Effector memory CD4-positive, alpha-beta T cell (primary cell): ENCODE results near the gene PPP6R1.

ENCODE experiments used
- DNase-seq, 3 donors: peaks; one replicate each; pipeline ENCODE4 v3.0.0-alpha.2; 2020
- H3K27ac ChIP-seq: 2 replicates; pipeline ENCODE4 v1.7.0; 2013; ENCODE audit warnings: mild to moderate bottlenecking, low read length, moderate library complexity; ENCODE audit not compliant: insufficient read depth, poor library complexity, severe bottlenecking
- H3K27me3 ChIP-seq: replicated peaks from 2 replicates; pipeline ENCODE4 v1.7.0; 2013; ENCODE audit warnings: mild to moderate bottlenecking, low read length; ENCODE audit not compliant: insufficient read depth, control insufficient read depth, poor library complexity, severe bottlenecking
- H3K36me3 ChIP-seq: 2 replicates; pipeline ENCODE4 v1.7.0; 2013; ENCODE audit warnings: mild to moderate bottlenecking, low read length, moderate library complexity; ENCODE audit not compliant: control insufficient read depth, insufficient read depth
- H3K4me1 ChIP-seq: 2 replicates; pipeline ENCODE4 v1.7.0; 2013; ENCODE audit warnings: low read length, mild to moderate bottlenecking; ENCODE audit not compliant: control insufficient read depth, insufficient read depth, poor library complexity, severe bottlenecking
- H3K4me3 ChIP-seq: 2 replicates; pipeline ENCODE4 v1.7.0; 2013; ENCODE audit warnings: low read length, low read depth, mild to moderate bottlenecking; ENCODE audit not compliant: insufficient read depth, poor library complexity, severe bottlenecking
- H3K9me3 ChIP-seq: 2 replicates; pipeline ENCODE4 v1.7.0; 2013; ENCODE audit warnings: mild to moderate bottlenecking, low read length, moderate library complexity; ENCODE audit not compliant: control insufficient read depth

The PPP6R1 gene

GRCh38 chr19:55272142-55272541 lies 13.3 kb upstream of the PPP6R1 start:
- no peak for DNase-seq
- Histone ChIP-seq H3K4me3 (no peak overlapping the region), H3K27ac (no peak overlapping the region), H3K36me3 (peaks cover 23% of the 10 kb centered on the region), H3K9me3 (no peaks in the 10 kb centered on the region), H3K27me3 (no peaks in the 10 kb centered on the region), H3K4me1 (no peaks in the 10 kb centered on the region)

GRCh38 chr19:55270172-55270942 lies 11.5 kb upstream of the PPP6R1 start:
- DNase-seq, result no peak
- Histone ChIP-seq H3K36me3 (peaks cover 13% of the 10 kb centered on the region), H3K4me3 (no peak overlapping the region), H3K4me1 (no peaks in the 10 kb centered on the region), H3K9me3 (no peaks in the 10 kb centered on the region), H3K27ac (no peak overlapping the region), H3K27me3 (no peaks in the 10 kb centered on the region)

GRCh38 chr19:55269299-55269698 lies 10.5 kb upstream of the PPP6R1 start:
- no peaks in the 10 kb centered on the region for H3K27me3 ChIP-seq
- no peaks in the 10 kb centered on the region for H3K9me3 ChIP-seq
- no peak overlapping the region for H3K4me3 ChIP-seq
- H3K27ac ChIP-seq, result no peak overlapping the region
- no peak for DNase-seq
- no peaks in the 10 kb centered on the region for H3K4me1 ChIP-seq
- peaks cover 13% of the 10 kb centered on the region for H3K36me3 ChIP-seq

- no peaks in the 10 kb centered on the region for H3K36me3 ChIP-seq
Measured at GRCh38 chr19:55266840-55267239, 8.0 kb upstream of the PPP6R1 start.

GRCh38 chr19:55266404-55266803 lies 7.6 kb upstream of the PPP6R1 start:
- Histone ChIP-seq H3K4me1 (no peaks in the 10 kb centered on the region), H3K36me3 (no peaks in the 10 kb centered on the region), H3K27me3 (no peaks in the 10 kb centered on the region), H3K9me3 (no peaks in the 10 kb centered on the region), H3K27ac (no peak overlapping the region), H3K4me3 (no peak overlapping the region)
- DNase-seq, result no peak

More at GRCh38 chr19:55266840-55267239, 8.0 kb upstream of the PPP6R1 start:
- no peaks in the 10 kb centered on the region for H3K4me1 ChIP-seq
- H3K27ac ChIP-seq, result no peak overlapping the region
- DNase-seq, result no peak
- H3K9me3 ChIP-seq, result no peaks in the 10 kb centered on the region
- no peak overlapping the region for H3K4me3 ChIP-seq
- no peaks in the 10 kb centered on the region for H3K27me3 ChIP-seq

DNA sequence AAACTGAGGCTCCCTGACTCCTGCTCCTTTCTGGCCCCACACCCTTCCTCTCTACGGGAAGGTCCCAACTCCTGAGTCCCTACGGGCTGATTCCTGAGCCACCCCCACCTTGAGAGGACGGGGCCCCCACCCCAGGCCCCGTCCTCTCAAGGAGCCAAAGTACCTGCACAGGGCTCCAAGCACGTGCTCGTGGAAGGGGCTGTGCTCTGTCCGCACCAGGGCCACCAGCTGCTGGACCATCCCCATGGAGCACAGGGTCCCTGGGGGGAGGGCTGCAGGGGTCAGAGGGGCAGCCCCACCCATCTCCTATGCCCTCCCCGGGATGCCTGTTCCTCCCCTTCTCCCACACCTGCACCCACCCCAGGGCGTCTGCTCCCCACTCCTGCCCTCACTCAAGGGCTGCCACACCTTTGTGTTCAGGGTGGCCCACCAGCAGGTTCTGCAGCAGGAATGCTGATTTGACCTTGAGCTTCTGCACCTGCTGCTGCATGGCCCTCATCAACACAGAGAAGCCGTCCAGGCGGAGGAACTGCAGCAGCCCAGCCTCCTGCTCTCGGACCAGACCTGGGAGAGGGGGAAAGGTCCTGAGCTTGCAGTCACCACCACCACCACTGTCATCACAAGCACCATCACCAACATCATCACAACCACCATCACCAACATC lies 7.0 kb upstream of the PPP6R1 start:
- H3K4me1 ChIP-seq, result no peaks in the 10 kb centered on the region
- H3K9me3 ChIP-seq, result no peaks in the 10 kb centered on the region
- H3K36me3 ChIP-seq, result no peaks in the 10 kb centered on the region
- H3K4me3 ChIP-seq, result no peak overlapping the region
- no peaks in the 10 kb centered on the region for H3K27me3 ChIP-seq
- no peak for DNase-seq
- no peak overlapping the region for H3K27ac ChIP-seq

- DNase-seq, result no peak
- H3K4me3 ChIP-seq, result no peak overlapping the region
- no peak overlapping the region for H3K27ac ChIP-seq
- H3K36me3 ChIP-seq, result no peaks in the 10 kb centered on the region
- no peaks in the 10 kb centered on the region for H3K27me3 ChIP-seq
- no peaks in the 10 kb centered on the region for H3K4me1 ChIP-seq
- no peaks in the 10 kb centered on the region for H3K9me3 ChIP-seq
Measured at GRCh38 chr19:55265173-55265572, 6.4 kb upstream of the PPP6R1 start.

- no peak overlapping the region for H3K4me3 ChIP-seq
- no peak overlapping the region for H3K27ac ChIP-seq
- H3K4me1 ChIP-seq, result peaks cover 5% of the 10 kb centered on the region
- H3K36me3 ChIP-seq, result no peaks in the 10 kb centered on the region
- no peak for DNase-seq
- no peaks in the 10 kb centered on the region for H3K9me3 ChIP-seq
- no peaks in the 10 kb centered on the region for H3K27me3 ChIP-seq
Measured at GRCh38 chr19:55264531-55264930, 5.7 kb upstream of the PPP6R1 start.

DNA sequence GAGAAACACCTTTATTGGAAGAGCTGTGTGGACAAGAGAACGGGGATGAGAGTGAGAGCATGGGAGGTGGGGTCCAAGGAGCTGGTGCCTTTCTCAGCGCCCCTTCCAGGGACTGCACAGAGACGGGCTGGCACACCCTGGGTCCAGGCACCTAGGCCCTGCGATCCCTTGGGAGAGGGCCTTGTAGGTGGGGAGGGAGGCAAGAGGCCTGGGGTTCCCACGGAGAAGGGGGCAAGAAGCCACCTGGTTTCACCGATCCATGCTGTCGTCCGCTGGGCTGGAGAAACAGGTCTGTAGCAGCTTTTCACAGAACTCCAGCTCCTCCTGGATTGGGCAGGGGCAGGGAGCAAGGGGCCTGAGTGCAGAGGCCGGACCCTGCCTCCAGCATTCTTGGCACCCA lies 3.5 kb upstream of the PPP6R1 start:
- Histone ChIP-seq H3K27ac (no peak overlapping the region), H3K4me3 (no peak overlapping the region), H3K27me3 (no peaks in the 10 kb centered on the region), H3K36me3 (no peaks in the 10 kb centered on the region), H3K4me1 (peaks cover 6% of the 10 kb centered on the region), H3K9me3 (no peaks in the 10 kb centered on the region)
- DNase-seq, result no peak

- Histone ChIP-seq H3K9me3 (no peaks in the 10 kb centered on the region), H3K4me1 (peaks cover 8% of the 10 kb centered on the region), H3K36me3 (no peaks in the 10 kb centered on the region), H3K27me3 (no peaks in the 10 kb centered on the region), H3K27ac (no peak overlapping the region), H3K4me3 (no peak overlapping the region)
- DNase-seq, result no peak
Measured at GRCh38 chr19:55261671-55262126, 2.9 kb upstream of the PPP6R1 start.
